HepG2 (cell line): ENCODE measurements around the gene ALG14. TPM values are rescaled to one million over a fixed set of nuclear protein-coding genes. Genes with fewer than 3 reads are reported as not detected.

Experiments
- ARNTL ChIP-seq: sonication (generic); formaldehyde crosslinking; IDR thresholded peaks from 2 replicates; pipeline ENCODE4 v1.4.0; 2020; ENCODE audit warnings: mild to moderate bottlenecking, missing genetic modification reagents
- KDM2A ChIP-seq: sonication (generic); formaldehyde crosslinking; IDR thresholded peaks from 2 replicates; pipeline ENCODE4 v1.4.0; 2020; ENCODE audit warnings: low read depth, missing genetic modification reagents, borderline replicate concordance
- MAFF ChIP-seq: IDR thresholded peaks from 2 replicates; pipeline ENCODE4 v1.6.1; 2011; ENCODE audit warnings: low read depth, low read length, improper control_type of control experiment
- MAFK ChIP-seq, 2 experiments: IDR thresholded peaks in 1 of 2; conservative IDR thresholded peaks in 1 of 2; 2 replicates each; pipeline ENCODE4 v1.6.1; 2011; ENCODE audit warnings: improper control_type of control experiment in 2 of 2, low read length in 2 of 2
- MLXIP ChIP-seq: sonication (generic); formaldehyde crosslinking; IDR thresholded peaks from 2 replicates; pipeline ENCODE4 v1.9.0; 2021; ENCODE audit warnings: missing genetic modification reagents, borderline replicate concordance
- NFE2 ChIP-seq: sonication (generic); formaldehyde crosslinking; IDR thresholded peaks from 2 replicates; pipeline ENCODE4 v1.4.0; 2020; ENCODE audit warnings: missing genetic modification reagents
- ZBTB3 ChIP-seq: sonication (generic); formaldehyde crosslinking; IDR thresholded peaks from 2 replicates; pipeline ENCODE4 v1.4.0; 2020; ENCODE audit warnings: low read depth, mild to moderate bottlenecking, moderate library complexity, missing genetic modification reagents, borderline replicate concordance
- ZBTB4 ChIP-seq: sonication (generic); formaldehyde crosslinking; IDR thresholded peaks from 2 replicates; pipeline ENCODE4 v1.4.0; 2020; ENCODE audit warnings: missing genetic modification reagents, mild to moderate bottlenecking, borderline replicate concordance
- ZMAT5 ChIP-seq: sonication (generic); formaldehyde crosslinking; IDR thresholded peaks from 2 replicates; pipeline ENCODE4 v1.5.0; 2020; ENCODE audit warnings: mild to moderate bottlenecking, low read depth, missing genetic modification reagents, borderline replicate concordance
- ZNF142 ChIP-seq: sonication (generic); formaldehyde crosslinking; IDR thresholded peaks from 2 replicates; pipeline ENCODE4 v1.4.0; 2020; ENCODE audit warnings: missing genetic modification reagents
- ZNF180 ChIP-seq: sonication (generic); formaldehyde crosslinking; IDR thresholded peaks from 2 replicates; pipeline ENCODE4 v1.4.0; 2020; ENCODE audit warnings: low read depth, missing genetic modification reagents, borderline replicate concordance
- ZNF432 ChIP-seq: sonication (generic); formaldehyde crosslinking; IDR thresholded peaks from 2 replicates; pipeline ENCODE4 v1.5.0; 2020; ENCODE audit warnings: missing genetic modification reagents, mild to moderate bottlenecking, borderline replicate concordance
- ZNF552 ChIP-seq: sonication (generic); formaldehyde crosslinking; IDR thresholded peaks from 2 replicates; pipeline ENCODE4 v1.9.0; 2022; ENCODE audit warnings: missing genetic modification reagents, mild to moderate bottlenecking, borderline replicate concordance
- ZNF652 ChIP-seq: IDR thresholded peaks from 2 replicates; pipeline ENCODE4 v1.6.1; 2016; ENCODE audit warnings: low read depth, borderline replicate concordance
- ZSCAN20 ChIP-seq: sonication (generic); formaldehyde crosslinking; IDR thresholded peaks from 2 replicates; pipeline ENCODE4 v1.4.0; 2020; ENCODE audit warnings: missing genetic modification reagents, mild to moderate bottlenecking, borderline replicate concordance
- ZSCAN29 ChIP-seq: sonication (generic); formaldehyde crosslinking; conservative IDR thresholded peaks from 2 replicates; pipeline ENCODE4 v1.4.0; 2020; ENCODE audit warnings: mild to moderate bottlenecking, missing genetic modification reagents
- polyA plus RNA-seq, 8 experiments: library from polyadenylated mRNA; depleted of rRNA in 3 of 8; stranded (reverse) in 7 of 8; unstranded in 1 of 8; fragments of >200 nt; fragmentation: Illumina TruSeq in 4 of 8; extraction: Trizol in 4 of 8; gene quantifications; 2 replicates each; pipeline versions ENCODE4 v1.2.1 to v1.2.3, GENCODE V29; 2011 to 2016; ENCODE audit warnings: low read depth in 4 of 8, missing spikeins in 1 of 8, mixed read lengths in 1 of 8; ENCODE audit not compliant: insufficient read depth in 1 of 8
- total RNA-seq, 5 experiments: library from RNA; depleted of rRNA; stranded (reverse); fragments of >200 nt; fragmentation: Illumina TruSeq; extraction: Trizol; gene quantifications; 2 replicates each; pipeline ENCODE4 v1.2.3, GENCODE V29; 2016; ENCODE audit warnings: low read depth in 1 of 5

ALG14 gene
- total and polyA plus RNA-seq, 2 of the 13 experiments (the other 11 are each of a cell fraction or from before 2014, with no cell fraction given) = 4.5 to 12.7 TPM

GRCh38 chr1:95068956-95069709 lies 3.6 kb downstream of the ALG14 start (continued):
- TF ChIP-seq ZNF142 = no peak
- no peak for TF ChIP-seq NFE2 (CRISPR knock-in tag)
- 0 out of 2 replicates have a peak, but pooled peaks have one; percentile 22 for TF ChIP-seq ZSCAN20 (CRISPR knock-in tag)
- no peak for TF ChIP-seq ZBTB4
- no peak for TF ChIP-seq ZSCAN29
- TF ChIP-seq ZNF652 (CRISPR knock-in tag) = no peak
- TF ChIP-seq ZNF552 (CRISPR knock-in tag) = no peak
- no peak for TF ChIP-seq MAFF
- no peak for TF ChIP-seq KDM2A (CRISPR knock-in tag)
- TF ChIP-seq ZMAT5 (CRISPR knock-in tag) = no peak
- no peak for TF ChIP-seq ZNF432 (CRISPR knock-in tag)
- no peak for TF ChIP-seq MLXIP (CRISPR knock-in tag)
- TF ChIP-seq ARNTL (CRISPR knock-in tag) = peak; percentile 94
- TF ChIP-seq ZBTB3 (CRISPR knock-in tag) = no peak
- TF ChIP-seq ZNF180 = no peak
- TF ChIP-seq MAFK (conservative IDR thresholded peaks at IDR 0.05 in 1 of 2, IDR thresholded peaks at IDR 0.05 in 1 of 2; ENCODE audit: low read length in 2 of 2) = no peak
